Stimulated activated CD8-positive, alpha-beta memory T cell treated with anti-CD3 and anti-CD28 coated beads, Interleukin-4, amount 100 ng/mL, for 48 hours (primary cell): Measurements from ENCODE around the gene CRHR2.

Experiments used
- DNase-seq: peaks from one replicate; pipeline ENCODE4 v3.0.0-alpha.2; 2020

The CRHR2 gene

GRCh38 chr7:30674876-30675275, 7.4 kb downstream of the CRHR2 start:
- no peak for DNase-seq

- no peak for DNase-seq
Measured at GRCh38 chr7:30674420-30674819, 7.8 kb downstream of the CRHR2 start.

- DNase-seq = peak; percentile 34
Measured at GRCh38 chr7:30671793-30672465, 10.3 kb downstream of the CRHR2 start.

- no peak for DNase-seq
Measured at GRCh38 chr7:30668102-30668501, 14.2 kb downstream of the CRHR2 start.

- no peak for DNase-seq
Measured at GRCh38 chr7:30667172-30667571, 15.1 kb downstream of the CRHR2 start.

GRCh38 chr7:30665449-30665848, 16.8 kb downstream of the CRHR2 start:
- DNase-seq = no peak

- no peak for DNase-seq
Measured at GRCh38 chr7:30665043-30665442, 17.2 kb downstream of the CRHR2 start.

GRCh38 chr7:30664184-30664885, 17.9 kb downstream of the CRHR2 start:
- DNase-seq = no peak

- DNase-seq = no peak
Measured at GRCh38 chr7:30663414-30663813, 18.8 kb downstream of the CRHR2 start.

GRCh38 chr7:30662431-30662939, 19.8 kb downstream of the CRHR2 start:
- no peak for DNase-seq

GRCh38 chr7:30661926-30662325, 20.3 kb downstream of the CRHR2 start:
- no peak for DNase-seq

GRCh38 chr7:30660331-30661255, 21.7 kb downstream of the CRHR2 start:
- no peak for DNase-seq

- DNase-seq = no peak
Measured at GRCh38 chr7:30659312-30659711, 22.9 kb downstream of the CRHR2 start.

GRCh38 chr7:30658479-30659074, 23.7 kb downstream of the CRHR2 start:
- DNase-seq = no peak

- DNase-seq = no peak
Measured at GRCh38 chr7:30657131-30657530, 25.1 kb downstream of the CRHR2 start.

GRCh38 chr7:30656006-30656957, 26.0 kb downstream of the CRHR2 start:
- DNase-seq = no peak

GRCh38 chr7:30655096-30655970, 26.9 kb downstream of the CRHR2 start:
- no peak for DNase-seq

GRCh38 chr7:30654296-30655090, 27.8 kb downstream of the CRHR2 start:
- DNase-seq = no peak

- no peak for DNase-seq
Measured at GRCh38 chr7:30652698-30653641, 29.3 kb downstream of the CRHR2 start.
